GM10248 (cell line): ENCODE measurements around the gene MTARC2.

Experiments used
- CTCF ChIA-PET: fragments of 300-600 bp; sonication (Branson Sonifier 250); formaldehyde crosslinking; extraction: SDS; loops from one replicate; lab custom pipeline; 2021; ENCODE audit warnings: antibody characterized with exemption; lab: Yijun Ruan, JAX
- POLR2A ChIA-PET: fragments of 350-650 bp; sonication (Branson Sonifier 250); formaldehyde crosslinking; extraction: SDS; loops from one replicate; lab custom pipeline; 2020; ENCODE audit warnings: antibody characterized with exemption; lab: Yijun Ruan, JAX
- DNase-seq: peaks from one replicate; pipeline ENCODE4 v3.0.0; 2012; ENCODE audit errors: extremely low spot score
- CTCF ChIP-seq: IDR thresholded peaks from 2 replicates; pipeline ENCODE4 v1.5.1; 2012; ENCODE audit warnings: mild to moderate bottlenecking, low read depth; ENCODE audit errors: extremely low read depth, missing control alignments, control extremely low read depth

Gene MTARC2

DNA sequence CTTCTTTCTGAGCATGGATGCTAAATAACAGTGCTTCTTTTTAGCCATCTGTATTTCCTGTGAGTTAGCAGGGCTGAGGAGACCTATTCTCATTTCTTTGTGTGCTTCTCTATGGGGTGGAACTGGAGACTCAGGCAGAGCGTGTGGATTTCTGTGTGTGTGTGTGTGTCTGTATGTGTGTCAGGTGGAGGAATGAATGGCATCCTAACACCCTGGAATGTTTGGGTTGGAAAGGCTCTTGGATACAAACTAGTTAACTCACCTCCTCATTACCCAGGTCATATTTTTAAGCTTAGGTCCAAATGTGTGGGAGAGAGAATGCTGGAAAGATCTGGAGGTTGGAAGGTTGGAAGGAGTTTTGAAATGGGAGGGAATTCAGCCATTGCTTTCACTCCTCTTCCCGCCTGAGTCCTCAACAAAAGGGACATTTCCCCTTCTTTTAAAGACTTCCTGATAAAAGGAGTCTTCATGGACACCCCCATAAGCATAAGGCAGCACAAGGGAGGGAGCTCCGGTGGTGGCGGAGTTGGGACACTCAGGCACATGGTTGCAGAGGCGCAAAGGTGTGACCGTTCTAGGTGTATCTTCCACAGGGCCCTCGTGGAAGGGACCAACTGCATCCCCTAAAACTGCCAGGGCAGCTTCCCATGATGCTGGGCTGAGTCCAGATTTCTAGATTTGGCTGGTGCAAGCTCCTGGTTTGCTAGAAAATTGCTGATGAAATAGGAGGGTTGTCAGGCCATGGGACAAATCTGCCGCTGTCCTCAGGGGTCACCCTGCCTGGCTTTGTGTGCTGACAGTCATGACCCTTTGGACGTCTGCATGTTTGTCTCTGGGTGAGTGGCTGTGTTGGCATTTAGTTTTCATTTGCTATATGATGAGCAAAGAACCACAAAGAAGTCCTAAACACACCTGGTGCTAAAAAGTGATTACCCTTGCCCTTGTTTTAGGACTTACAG is 76.2 kb downstream of the MTARC2 start:
- ChIA-PET POLR2A (no interaction called here), CTCF (interaction anchor here (0.8 to 2.4 kb wide), 3 partner anchors 11 to 17 kb away, joined by 3 to 11 read pairs (median 3); no protein-coding TSS in a partner anchor)
- no peak for TF ChIP-seq CTCF

DNA sequence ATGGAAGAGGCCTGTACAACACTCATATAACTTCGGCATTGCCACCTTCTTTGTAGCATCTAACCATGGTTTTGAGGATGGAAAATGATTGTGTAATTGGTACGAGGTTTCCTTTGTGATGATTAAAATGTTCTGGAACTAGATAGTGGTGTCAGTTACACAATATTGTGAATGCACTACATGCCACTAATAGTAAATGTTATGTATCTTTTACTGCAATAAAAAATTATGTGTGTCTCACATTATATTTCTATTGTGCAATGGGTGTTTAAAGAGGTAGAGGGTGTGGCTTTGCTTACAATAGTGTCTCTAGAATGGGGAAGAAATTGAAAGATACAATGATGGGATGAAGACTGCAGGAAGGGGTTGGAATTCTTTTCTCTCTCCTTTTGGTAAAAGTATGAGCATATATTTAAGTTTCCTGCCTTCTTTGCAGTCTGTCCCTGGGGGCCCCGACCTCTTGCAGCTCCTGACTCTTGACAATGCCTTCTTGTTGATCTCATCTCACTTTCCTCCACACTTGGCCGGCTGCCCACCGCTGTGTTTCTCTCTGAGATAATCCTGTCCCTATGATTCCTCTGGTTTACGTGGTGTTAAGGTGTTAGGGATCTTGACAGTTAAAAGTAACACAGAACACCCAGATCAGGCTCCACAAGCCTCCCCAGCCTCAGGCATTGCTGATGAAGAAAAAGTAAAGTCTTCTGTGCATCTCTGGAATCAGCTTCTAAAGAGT is 77.9 kb downstream of the MTARC2 start:
- ChIA-PET POLR2A (no interaction called here), CTCF (no interaction called here)
- TF ChIP-seq CTCF, result no peak
- no peak for DNase-seq

More for the DNA sequence above, 76.2 kb downstream of the MTARC2 start:
- DNase-seq, result no peak

- DNase-seq, result no peak
- POLR2A ChIA-PET, result no interaction called here
- TF ChIP-seq CTCF, result no peak
- CTCF ChIA-PET, result no interaction called here
These were observed 78.6 kb downstream of the MTARC2 start for GRCh38 chr1:220826729-220827128.

DNA sequence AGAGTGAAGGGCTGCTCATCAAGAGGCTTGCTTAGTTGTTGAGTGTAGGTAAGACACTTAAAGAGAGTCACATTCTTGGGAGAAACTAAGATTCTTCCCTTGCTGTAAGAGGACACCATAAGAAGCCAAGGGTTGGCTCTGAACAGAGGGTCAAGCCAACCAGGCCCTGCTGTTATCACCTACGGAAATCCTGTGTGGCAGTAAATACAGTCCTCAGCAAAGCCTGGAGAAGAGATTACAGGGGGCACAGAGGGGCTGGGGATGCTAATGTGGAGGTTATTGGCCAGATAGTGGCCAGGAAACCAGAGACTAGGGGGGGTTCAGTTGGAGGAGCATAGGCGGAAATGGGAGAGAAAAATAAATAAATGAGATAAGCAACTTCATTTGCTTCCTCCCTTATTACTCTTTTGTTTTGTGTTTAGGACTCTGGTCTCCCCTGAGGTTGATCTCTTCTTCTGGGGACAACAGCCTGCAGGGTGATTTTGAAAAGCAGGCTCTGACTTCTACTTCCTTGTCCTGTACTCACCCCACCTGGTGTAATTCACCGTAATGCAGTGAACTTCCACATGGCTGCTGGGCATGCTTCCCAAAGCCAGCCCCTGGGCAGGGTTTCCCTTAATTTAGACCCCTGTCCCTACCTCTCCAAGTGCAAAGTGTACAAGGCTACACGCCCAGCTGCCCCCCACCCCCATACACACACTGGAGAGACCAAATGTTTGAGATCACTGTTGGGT is 79.5 kb downstream of the MTARC2 start:
- no peak for TF ChIP-seq CTCF
- DNase-seq, result no peak
- ChIA-PET POLR2A (no interaction called here), CTCF (no interaction called here)

- CTCF ChIA-PET, result no interaction called here
- POLR2A ChIA-PET, result no interaction called here
- no peak for DNase-seq
- no peak for TF ChIP-seq CTCF
These were observed 80.0 kb downstream of the MTARC2 start for GRCh38 chr1:220828179-220828490.

DNA sequence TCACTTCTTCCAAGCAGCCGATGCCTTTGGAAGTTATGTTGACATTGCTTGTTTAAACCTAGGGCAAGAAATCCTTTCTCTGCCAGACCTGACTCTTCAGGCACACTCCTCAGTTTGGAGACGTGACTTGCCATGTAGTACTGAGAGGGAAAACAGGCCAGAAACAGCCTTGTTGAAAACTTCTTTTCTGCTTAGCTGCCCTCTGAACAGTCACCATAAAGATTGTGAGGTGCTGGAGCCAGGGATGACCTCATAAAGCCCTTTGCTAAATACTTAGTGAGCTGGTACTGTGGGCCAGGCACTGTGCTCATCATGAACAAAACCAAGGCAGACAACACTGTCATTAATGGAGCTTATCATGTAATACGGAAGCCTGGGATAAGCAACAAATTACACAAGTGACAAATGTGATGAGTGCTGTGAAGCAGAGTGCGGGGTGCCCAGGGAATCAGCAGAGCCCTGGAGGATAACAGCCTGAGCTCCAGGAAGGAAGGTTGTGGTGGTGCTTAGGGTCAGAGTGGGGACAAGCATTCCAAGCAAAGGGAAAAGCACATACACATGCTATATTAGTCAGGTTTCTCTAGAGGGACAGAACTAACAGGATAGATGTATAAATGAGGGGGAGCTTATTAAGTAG is 80.9 kb downstream of the MTARC2 start:
- POLR2A ChIA-PET, result no interaction called here
- CTCF ChIA-PET, result interaction anchor here (1.1 to 1.2 kb wide), 2 partner anchors 19 to 52 kb away, joined by 3 read pairs; no protein-coding TSS in a partner anchor
- TF ChIP-seq CTCF, result no peak
- no peak for DNase-seq
